ENCODE results near the gene AKAP8L.
"Not testable (repeated sequence)": the region's sequence is repeated elsewhere in the genome, so short reads cannot be mapped to it uniquely, and the experiment has no call there.

AKAP8L gene

DNA sequence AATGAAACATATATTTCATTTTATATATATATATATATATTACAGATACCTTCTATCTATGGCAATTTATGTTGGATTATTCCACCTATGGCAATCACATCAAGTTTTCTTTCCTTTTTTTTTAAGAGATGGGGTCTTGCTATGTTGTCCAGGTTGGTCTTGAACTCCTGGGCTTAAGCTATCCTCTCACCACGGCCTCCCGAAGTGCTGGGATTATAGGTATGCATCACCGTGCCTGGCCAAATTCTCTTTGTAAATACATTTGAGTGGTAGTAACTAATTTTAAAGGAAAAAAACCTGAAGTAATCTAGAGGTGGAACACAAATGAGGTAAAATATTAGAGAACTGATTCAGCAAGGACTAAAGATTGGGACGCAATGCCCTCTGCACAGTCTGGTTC is 64.9 kb downstream of the AKAP8L start:
- no peak for DNase-seq (ENCODE audit: low read depth)

- not testable (repeated sequence) for DNase-seq (ENCODE audit: low read depth)
Observed at GRCh38 chr19:15352535-15352934, 66.3 kb downstream of the AKAP8L start.

GRCh38 chr19:15341328-15341727 is 77.5 kb downstream of the AKAP8L start:
- not testable (repeated sequence) for DNase-seq (ENCODE audit: low read depth)

DNA sequence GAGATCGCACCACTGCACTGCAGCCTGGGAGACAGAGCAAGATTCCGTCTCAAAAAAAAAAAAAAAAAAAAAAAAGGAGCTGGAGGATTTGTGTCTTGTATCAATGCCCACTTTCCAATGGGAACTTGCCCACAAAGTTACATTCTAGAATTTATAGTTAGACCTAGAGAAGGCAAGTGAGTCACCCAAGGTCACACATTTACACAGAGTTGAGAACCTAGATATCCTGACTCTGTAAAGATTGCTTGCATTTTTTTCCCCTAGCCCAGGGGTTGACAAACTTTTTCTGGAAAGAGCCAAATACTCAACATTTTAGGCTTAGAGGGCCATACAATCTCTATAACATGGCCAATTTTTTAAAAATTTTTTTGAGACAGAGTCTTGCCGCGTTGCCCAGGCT is 78.7 kb downstream of the AKAP8L start:
- no peak for DNase-seq (ENCODE audit: low read depth)

GRCh38 chr19:15337202-15337601 is 81.6 kb downstream of the AKAP8L start:
- DNase-seq (ENCODE audit: low read depth) = peak; percentile 55

- DNase-seq (ENCODE audit: low read depth) = not testable (repeated sequence)
Observed at GRCh38 chr19:15335992-15336391, 82.8 kb downstream of the AKAP8L start.

GRCh38 chr19:15332311-15332996 is 86.3 kb downstream of the AKAP8L start, which contains the start of gene BRD4:
Gene BRD4, minus strand, starts transcription at chr19:15332539. Its CDS starts 59,440 bp downstream, at chr19:15273099.
- DNase-seq (ENCODE audit: low read depth) = peak; percentile 44

- DNase-seq (ENCODE audit: low read depth) = peak; percentile 43
Observed at GRCh38 chr19:15331419-15332310, 87.1 kb downstream of the AKAP8L start.

DNA sequence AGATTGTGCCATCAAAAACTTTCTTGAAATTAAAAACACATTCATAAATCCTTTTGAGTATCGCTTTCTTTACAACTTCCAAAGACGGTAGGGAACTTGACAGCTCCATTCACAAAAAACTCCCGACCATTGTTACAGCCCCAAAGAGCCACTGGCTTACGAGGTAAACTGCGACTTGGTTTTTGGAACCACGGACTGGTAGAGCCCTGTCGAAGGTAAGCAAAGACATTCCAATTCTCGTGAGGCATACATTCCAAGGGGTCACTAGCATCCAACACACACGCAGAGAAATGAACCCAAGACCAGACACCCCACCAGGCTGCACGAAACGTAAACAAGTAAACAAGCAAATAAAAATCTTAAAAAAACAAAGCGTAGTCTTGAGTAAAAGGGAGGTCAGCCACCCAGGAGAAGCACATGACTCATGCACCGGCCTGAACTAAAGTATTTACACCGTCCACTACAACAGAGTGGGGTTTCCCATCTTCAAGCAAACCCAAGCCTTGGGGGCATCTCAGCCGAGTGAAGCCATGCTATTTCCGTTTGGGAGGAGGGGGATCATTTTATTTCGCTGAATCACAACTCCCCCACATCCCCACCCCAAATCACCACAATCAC is 87.9 kb downstream of the AKAP8L start:
- DNase-seq (ENCODE audit: low read depth) = peak; percentile 40
